NT2/D1 (cell line): ENCODE measurements around the gene BRICD5.

Experiments
- SUZ12 ChIP-seq: IDR thresholded peaks from 2 replicates; pipeline ENCODE4 v1.6.1; 2011; ENCODE audit not compliant: insufficient read length, insufficient read depth; ENCODE audit errors: extremely low read depth
- YY1 ChIP-seq: IDR thresholded peaks from 2 replicates; pipeline ENCODE4 v1.6.1; 2011; ENCODE audit not compliant: insufficient read length, insufficient read depth
- ZNF274 ChIP-seq: IDR thresholded peaks from 2 replicates; pipeline ENCODE4 v1.6.1; 2011; ENCODE audit warnings: mild to moderate bottlenecking, low read depth, low read length

GRCh38 chr16:2178321-2179106 is 32.1 kb downstream of the BRICD5 start:
- TF ChIP-seq YY1 = no peak
- no peak for TF ChIP-seq ZNF274
- TF ChIP-seq SUZ12 = no peak
